Lower lobe of right lung (tissue), 2 donors: ENCODE results near the gene NPIPB6. TPM values are rescaled to one million over a fixed set of nuclear protein-coding genes. Genes with fewer than 3 reads are reported as not detected.
"Not testable (repeated sequence)": the region's sequence is repeated elsewhere in the genome, so short reads cannot be mapped to it uniquely, and the experiment has no call there.

Experiments used
- ATAC-seq, 2 donors: fragments of 200-7000 bp; cut with Tn5 transposase; one replicate each; pipeline ENCODE4 v1.9.1; 2020 to 2022; ENCODE audit warnings: mild to moderate bottlenecking in 2 of 2, moderate library complexity in 2 of 2
- DNase-seq: peaks from one replicate; pipeline ENCODE4 v3.0.0-alpha.2; 2020
- H3K27ac ChIP-seq: fragments of 200-600 bp; one replicate; pipeline ENCODE4 v1.8.0; 2022
- H3K27me3 ChIP-seq: fragments of 200-600 bp; one replicate; pipeline ENCODE4 v1.8.0; 2022; ENCODE audit warnings: low read depth
- H3K36me3 ChIP-seq: fragments of 200-600 bp; one replicate; pipeline ENCODE4 v1.8.0; 2022; ENCODE audit warnings: mild to moderate bottlenecking
- H3K4me1 ChIP-seq: fragments of 200-600 bp; one replicate; pipeline ENCODE4 v1.8.0; 2022
- H3K4me3 ChIP-seq: fragments of 200-600 bp; one replicate; pipeline ENCODE4 v1.8.0; 2022; ENCODE audit warnings: mild to moderate bottlenecking
- H3K9me3 ChIP-seq: fragments of 200-600 bp; one replicate; pipeline ENCODE4 v1.8.0; 2022
- intact Hi-C: fragments of 100-400 bp; cut with DNase I; formaldehyde crosslinking; loops from one replicate; pipeline ENCODE4 v1.11.0; 2022
- long read RNA-seq: library from polyadenylated mRNA; unstranded; transcript quantifications from one replicate; pipeline ENCODE4 v2.0.0, GENCODE V29; 2021
- total RNA-seq: library from RNA; stranded (reverse); fragmentation: NEBNext Ultra II Directional; extraction: Animal tissue kit (Norgen Biotek cat#: 25700); gene quantifications from one replicate; pipeline ENCODE4 v1.2.1, GENCODE V29; 2021
- donor health status: DM: no; HTN: yes; CAD: no; lungs with severe emphysema.

Gene NPIPB6
- not detected for total RNA-seq
- long read RNA-seq, result 0 reads

- H3K27ac ChIP-seq, H3K4me1 ChIP-seq, DNase-seq, H3K27me3 ChIP-seq, H3K4me3 ChIP-seq, intact Hi-C loops, H3K9me3 ChIP-seq, H3K36me3 ChIP-seq, ATAC-seq: not testable (repeated sequence)
Observed at GRCh38 chr16:28363408-28363807, at the start of gene NPIPB6. Gene NPIPB6 (minus strand): TSS chr16:28363508. CDS start chr16:28362822, 686 bp downstream.

- H3K27ac ChIP-seq, H3K36me3 ChIP-seq, DNase-seq, H3K9me3 ChIP-seq, intact Hi-C loops, H3K4me1 ChIP-seq, H3K27me3 ChIP-seq: not testable (repeated sequence)
- H3K4me3 ChIP-seq, result peak within 1 kb of the TSS; percentile 40
- peak; percentile 99 to 100 for ATAC-seq
Observed at GRCh38 chr16:28403220-28404072, 40.1 kb upstream of the NPIPB6 start, which contains the start of gene EIF3CL. Gene EIF3CL (minus strand): TSS chr16:28403841. CDS start chr16:28403618, 223 bp downstream.

- DNase-seq, result not testable (repeated sequence)
Observed at GRCh38 chr16:28392054-28392453, 28.7 kb upstream of the NPIPB6 start.

GRCh38 chr16:28382177-28382867 is 19.0 kb upstream of the NPIPB6 start:
- H3K27ac ChIP-seq, H3K27me3 ChIP-seq, intact Hi-C loops, H3K9me3 ChIP-seq, H3K4me3 ChIP-seq, H3K36me3 ChIP-seq, H3K4me1 ChIP-seq, DNase-seq: not testable (repeated sequence)
- peak in 1 of 2 donors; percentile 42 for ATAC-seq

More at GRCh38 chr16:28392054-28392453, 28.7 kb upstream of the NPIPB6 start:
- H3K9me3 ChIP-seq, H3K4me3 ChIP-seq, ATAC-seq, H3K36me3 ChIP-seq, intact Hi-C loops, H3K27me3 ChIP-seq, H3K4me1 ChIP-seq, H3K27ac ChIP-seq: not testable (repeated sequence)

GRCh38 chr16:28377822-28378221 is 14.5 kb upstream of the NPIPB6 start:
- H3K36me3 ChIP-seq, ATAC-seq, H3K27ac ChIP-seq, H3K4me3 ChIP-seq, H3K27me3 ChIP-seq, H3K9me3 ChIP-seq, H3K4me1 ChIP-seq, intact Hi-C loops: not testable (repeated sequence)
- peak; percentile 22 for DNase-seq

- DNase-seq, result peak; percentile 9
- H3K9me3 ChIP-seq, H3K36me3 ChIP-seq, H3K27ac ChIP-seq, H3K4me3 ChIP-seq, H3K4me1 ChIP-seq, H3K27me3 ChIP-seq, intact Hi-C loops, ATAC-seq: not testable (repeated sequence)
Observed at GRCh38 chr16:28377108-28377625, 13.9 kb upstream of the NPIPB6 start.

GRCh38 chr16:28375115-28375514 is 11.8 kb upstream of the NPIPB6 start:
- DNase-seq, result not testable (repeated sequence)
- ATAC-seq, result peak; percentile 77 to 79

GRCh38 chr16:28374281-28374680 is 11.0 kb upstream of the NPIPB6 start:
- peak; percentile 50 to 56 for ATAC-seq
- H3K9me3 ChIP-seq, H3K36me3 ChIP-seq, H3K27ac ChIP-seq, intact Hi-C loops, H3K4me3 ChIP-seq, H3K4me1 ChIP-seq, H3K27me3 ChIP-seq, DNase-seq: not testable (repeated sequence)

More at GRCh38 chr16:28375115-28375514, 11.8 kb upstream of the NPIPB6 start:
- H3K36me3 ChIP-seq, H3K27me3 ChIP-seq, intact Hi-C loops, H3K4me1 ChIP-seq, H3K4me3 ChIP-seq, H3K9me3 ChIP-seq, H3K27ac ChIP-seq: not testable (repeated sequence)

- H3K4me3 ChIP-seq, intact Hi-C loops, H3K4me1 ChIP-seq, H3K27me3 ChIP-seq, H3K36me3 ChIP-seq, H3K9me3 ChIP-seq, H3K27ac ChIP-seq, ATAC-seq: not testable (repeated sequence)
- DNase-seq, result peak; percentile 44
Observed at GRCh38 chr16:28367926-28368325, 4.6 kb upstream of the NPIPB6 start.

- intact Hi-C loops, DNase-seq, H3K27ac ChIP-seq, H3K9me3 ChIP-seq, H3K27me3 ChIP-seq, H3K36me3 ChIP-seq, H3K4me3 ChIP-seq, H3K4me1 ChIP-seq: not testable (repeated sequence)
- peak; percentile 99 for ATAC-seq
Observed at GRCh38 chr16:28364268-28365173, 1.2 kb upstream of the NPIPB6 start.

- intact Hi-C loops, ATAC-seq, H3K4me3 ChIP-seq, H3K9me3 ChIP-seq, H3K27me3 ChIP-seq, H3K36me3 ChIP-seq, H3K4me1 ChIP-seq, DNase-seq, H3K27ac ChIP-seq: not testable (repeated sequence)
Observed at GRCh38 chr16:28362600-28362999, 708 bp downstream of the NPIPB6 start.

- DNase-seq, H3K27ac ChIP-seq, intact Hi-C loops: not testable (repeated sequence)
Observed at GRCh38 chr16:28338230-28338629, 25.1 kb downstream of the NPIPB6 start.

More at GRCh38 chr16:28338230-28338629, 25.1 kb downstream of the NPIPB6 start:
- not testable (repeated sequence) for H3K4me3 ChIP-seq, ATAC-seq, H3K36me3 ChIP-seq, H3K27me3 ChIP-seq, H3K4me1 ChIP-seq, H3K9me3 ChIP-seq
